SH-SY5Y (cell line): ENCODE measurements around the gene MYO1H.

ENCODE experiments used
- GATA2 ChIP-seq: IDR thresholded peaks from 2 replicates; pipeline ENCODE4 v1.6.1; 2011; ENCODE audit warnings: mild to moderate bottlenecking, low read depth, low read length
- GATA3 ChIP-seq: IDR thresholded peaks from 2 replicates; pipeline ENCODE4 v1.6.1; 2011; ENCODE audit warnings: low read depth, mild to moderate bottlenecking, low read length, moderate library complexity

DNA sequence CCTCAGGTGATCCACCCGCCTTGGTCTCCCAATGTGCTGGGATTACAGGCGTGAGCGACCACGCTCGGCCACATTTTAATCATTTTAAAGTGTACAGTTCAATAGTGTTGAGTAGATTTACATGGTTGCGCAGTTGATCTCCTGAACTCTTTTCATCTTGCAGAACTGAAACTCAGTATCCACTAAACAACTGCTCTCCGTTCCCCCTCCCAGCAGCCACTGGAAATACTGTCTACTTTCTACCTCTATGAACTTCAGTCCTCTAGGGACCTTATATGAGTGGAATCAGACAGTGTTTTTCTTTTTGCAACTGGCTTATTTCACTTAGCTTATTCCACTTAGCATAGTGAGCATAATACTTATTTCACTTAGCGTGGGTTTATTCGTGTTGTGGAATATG, 75.7 kb downstream of the MYO1H start:
- no peak for TF ChIP-seq GATA2
- no peak for TF ChIP-seq GATA3
